Mesothelial cell of epicardium (in vitro differentiated cells): ENCODE data around the gene NCOA7. TPM values are rescaled to one million over a fixed set of nuclear protein-coding genes. Genes with fewer than 3 reads are reported as not detected.

Experiments used
- DNase-seq, 2 experiments: peaks; one replicate each; pipeline ENCODE4 v3.0.0; 2021; ENCODE audit warnings: low spot score in 2 of 2; ENCODE audit not compliant: unreplicated experiment in 2 of 2
- H3K27ac Mint-ChIP-seq: 2 replicates; pipeline ENCODE4 v1.8.0; 2021; ENCODE audit warnings: mixed read lengths
- H3K27me3 Mint-ChIP-seq: 2 replicates; pipeline ENCODE4 v1.8.0; 2021; ENCODE audit warnings: low read depth, mixed read lengths
- H3K36me3 Mint-ChIP-seq: 2 replicates; pipeline ENCODE4 v1.8.0; 2021; ENCODE audit warnings: mixed read lengths
- H3K4me1 Mint-ChIP-seq: 2 replicates; pipeline ENCODE4 v1.8.0; 2021; ENCODE audit warnings: mixed read lengths
- H3K4me3 Mint-ChIP-seq: 2 replicates; pipeline ENCODE4 v1.8.0; 2021; ENCODE audit warnings: mild to moderate bottlenecking, moderate library complexity, mixed read lengths
- H3K9me3 Mint-ChIP-seq: 2 replicates; pipeline ENCODE4 v1.8.0; 2021; ENCODE audit warnings: mixed read lengths
- CTCF ChIP-seq: fragments of 200-600 bp; sonication (generic); IDR thresholded peaks from one replicate; pipeline ENCODE4 v1.5.0; 2021; ENCODE audit warnings: antibody characterized with exemption; ENCODE audit not compliant: unreplicated experiment
- total RNA-seq: library from RNA; stranded (reverse); gene quantifications from 3 replicates; pipeline ENCODE4 v1.2.1, GENCODE V29; 2021

NCOA7 gene
- total RNA-seq, 1 donor from 2014 or later: 52.4 TPM

GRCh38 chr6:125959041-125959440 lies 168.3 kb downstream of the NCOA7 start:
- TF ChIP-seq CTCF: no peak
- Mint-ChIP-seq H3K27me3 (no peaks in the 10 kb centered on the region), H3K4me1 (peaks cover 11% of the 10 kb centered on the region), H3K9me3 (no peaks in the 10 kb centered on the region), H3K27ac (no peak overlapping the region), H3K36me3 (no peaks in the 10 kb centered on the region), H3K4me3 (no peak overlapping the region)
- DNase-seq: no peak

- TF ChIP-seq CTCF: no peak
- peaks cover 9% of the 10 kb centered on the region for H3K4me1 Mint-ChIP-seq
- H3K4me3 Mint-ChIP-seq: no peak overlapping the region
- no peaks in the 10 kb centered on the region for H3K36me3 Mint-ChIP-seq
- no peaks in the 10 kb centered on the region for H3K27me3 Mint-ChIP-seq
- no peak overlapping the region for H3K27ac Mint-ChIP-seq
- no peaks in the 10 kb centered on the region for H3K9me3 Mint-ChIP-seq
- DNase-seq: no peak
These were observed 170.4 kb downstream of the NCOA7 start for GRCh38 chr6:125961117-125961516.

GRCh38 chr6:125962900-125963497 lies 172.2 kb downstream of the NCOA7 start:
- Mint-ChIP-seq H3K4me1 (peaks cover 7% of the 10 kb centered on the region), H3K9me3 (peaks cover under 1% of the 10 kb centered on the region), H3K36me3 (peaks cover 11% of the 10 kb centered on the region), H3K27ac (no peak overlapping the region), H3K27me3 (no peaks in the 10 kb centered on the region), H3K4me3 (no peak overlapping the region)
- no peak for TF ChIP-seq CTCF
- DNase-seq: no peak

DNA sequence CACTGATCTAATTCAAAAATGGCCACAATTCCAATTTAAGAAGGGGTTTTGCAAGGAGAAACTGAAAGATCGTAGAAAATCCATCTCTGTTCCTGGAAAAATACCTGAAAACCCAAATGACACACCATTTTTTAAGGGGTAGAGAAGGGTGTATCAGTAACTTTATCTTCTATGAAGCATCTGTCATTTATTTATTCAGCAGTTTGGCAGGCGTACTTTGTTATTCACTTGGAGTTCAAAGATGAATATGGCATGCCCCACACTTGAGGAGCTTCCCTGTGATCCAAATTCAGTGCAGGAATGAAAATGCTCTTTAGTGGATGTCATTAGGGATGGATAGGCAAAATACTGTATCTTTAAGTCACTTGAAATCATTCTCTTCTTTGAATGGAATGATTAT lies 173.1 kb downstream of the NCOA7 start:
- Mint-ChIP-seq H3K36me3 (peaks cover 19% of the 10 kb centered on the region), H3K27ac (no peak overlapping the region), H3K4me1 (peaks cover 7% of the 10 kb centered on the region), H3K9me3 (peaks cover 3% of the 10 kb centered on the region), H3K27me3 (no peaks in the 10 kb centered on the region), H3K4me3 (no peak overlapping the region)
- TF ChIP-seq CTCF: no peak
- no peak for DNase-seq

DNA sequence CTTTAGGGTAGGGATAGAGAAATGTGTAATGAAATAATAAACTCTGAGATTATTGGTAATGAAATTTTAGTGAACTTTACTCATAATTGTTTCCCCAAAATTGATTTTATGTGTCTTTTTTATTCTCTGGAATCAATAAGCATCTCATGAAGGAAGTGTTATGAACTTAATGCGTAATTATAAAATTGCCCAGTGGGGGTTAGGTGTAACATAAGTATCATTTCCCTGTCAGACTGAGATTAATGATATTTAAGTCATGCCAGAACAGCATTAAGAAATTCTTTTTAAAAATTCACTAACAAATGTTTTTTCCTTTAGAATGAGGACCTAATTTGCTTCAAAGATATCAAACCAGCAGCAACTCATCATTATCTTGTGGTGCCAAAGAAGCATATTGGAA lies 175.8 kb downstream of the NCOA7 start:
- H3K4me1 Mint-ChIP-seq: peaks cover 7% of the 10 kb centered on the region
- peaks cover 33% of the 10 kb centered on the region for H3K36me3 Mint-ChIP-seq
- no peak for DNase-seq
- no peak overlapping the region for H3K4me3 Mint-ChIP-seq
- no peak overlapping the region for H3K27ac Mint-ChIP-seq
- peaks cover 3% of the 10 kb centered on the region for H3K9me3 Mint-ChIP-seq
- no peak for TF ChIP-seq CTCF
- no peaks in the 10 kb centered on the region for H3K27me3 Mint-ChIP-seq

- Mint-ChIP-seq H3K27me3 (no peaks in the 10 kb centered on the region), H3K9me3 (peaks cover 3% of the 10 kb centered on the region), H3K36me3 (peaks cover 38% of the 10 kb centered on the region), H3K27ac (no peak overlapping the region), H3K4me3 (no peak overlapping the region), H3K4me1 (peaks cover 2% of the 10 kb centered on the region)
- DNase-seq: no peak
- TF ChIP-seq CTCF: no peak
These were observed 177.7 kb downstream of the NCOA7 start for GRCh38 chr6:125968493-125968892.
